Stimulated activated effector memory CD8-positive, alpha-beta T cell treated with anti-CD3 and anti-CD28 coated beads, Interleukin-12 subunit alpha, Interleukin-12 subunit beta, amount 100 ng/mL, for 72 hours (primary cell): ENCODE data around the gene C2orf72.
A peak's percentile ranks its signal among the peaks of the same experiment; 100 is the strongest.

Source experiments
- ATAC-seq: fragments of 150-1000 bp; cut with Tn5 transposase; 2 replicates; pipeline ENCODE4 v1.10.0; 2021
- DNase-seq, 2 donors: peaks; one replicate each; pipeline ENCODE4 v3.0.0; 2021 to 2022; ENCODE audit warnings: low spot score in 2 of 2
- H3K27ac Mint-ChIP-seq: one replicate; pipeline ENCODE4 v1.8.0; 2022; ENCODE audit warnings: mild to moderate bottlenecking, mixed read lengths
- H3K36me3 Mint-ChIP-seq: one replicate; pipeline ENCODE4 v1.8.0; 2022; ENCODE audit warnings: mild to moderate bottlenecking, mixed read lengths
- H3K4me1 Mint-ChIP-seq: one replicate; pipeline ENCODE4 v1.8.0; 2022; ENCODE audit warnings: mixed read lengths
- H3K4me3 Mint-ChIP-seq: one replicate; pipeline ENCODE4 v1.8.0; 2022; ENCODE audit warnings: mild to moderate bottlenecking, mixed read lengths
- H3K9me3 Mint-ChIP-seq: one replicate; pipeline ENCODE4 v1.8.0; 2022; ENCODE audit warnings: mixed read lengths

Gene C2orf72

DNA sequence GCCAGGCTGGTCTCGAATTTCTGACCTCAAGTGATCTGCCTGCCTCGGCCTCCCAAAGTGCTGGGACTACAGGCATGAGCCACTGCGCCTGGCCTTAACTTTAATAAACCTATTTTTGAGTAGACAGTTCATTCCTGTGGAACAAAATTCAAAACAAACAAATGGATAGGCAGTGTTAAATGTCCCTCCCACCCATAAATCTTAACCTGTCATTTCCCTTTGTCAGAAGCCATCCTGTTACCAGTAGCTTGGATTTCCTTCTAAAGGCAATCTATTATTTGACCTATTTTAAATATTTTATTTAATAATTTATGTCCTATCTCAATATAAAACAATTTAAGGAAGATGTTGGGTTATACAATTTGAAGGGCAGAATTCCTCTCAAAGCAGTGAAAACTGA, 6.6 kb upstream of the C2orf72 start:
- no peak overlapping the region for H3K27ac Mint-ChIP-seq
- no peak for DNase-seq
- H3K4me1 Mint-ChIP-seq: no peaks in the 10 kb centered on the region
- H3K9me3 Mint-ChIP-seq: no peaks in the 10 kb centered on the region
- no peak overlapping the region for H3K4me3 Mint-ChIP-seq
- ATAC-seq: no peak
- H3K36me3 Mint-ChIP-seq: no peaks in the 10 kb centered on the region

DNA sequence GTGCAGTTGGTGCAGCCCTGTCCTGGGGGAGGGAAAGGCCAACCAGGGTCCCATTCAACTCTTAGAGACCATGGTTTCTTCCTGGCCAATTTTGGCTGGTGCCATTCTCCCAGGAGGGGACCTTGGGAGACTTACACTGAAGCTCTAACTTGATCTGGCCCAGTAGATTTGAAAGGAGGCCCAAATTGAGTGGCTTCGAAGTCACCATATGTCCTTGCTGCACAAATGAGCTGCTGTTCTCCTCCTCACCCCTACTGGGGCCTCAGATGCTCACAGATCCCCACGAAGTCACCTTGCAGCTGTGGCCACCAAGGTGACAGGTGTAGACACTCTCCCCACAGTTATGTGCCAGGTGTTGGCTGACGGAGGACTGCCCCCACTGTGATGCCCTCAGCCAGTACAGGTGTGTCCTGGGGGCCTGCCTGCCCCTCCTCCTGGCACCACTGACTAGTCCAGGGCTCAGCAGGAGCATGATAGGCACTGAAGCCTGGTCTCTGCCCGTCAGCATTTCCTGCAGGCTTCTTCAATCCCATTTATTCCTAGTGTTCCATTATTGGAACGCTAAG, 4.7 kb upstream of the C2orf72 start:
- Mint-ChIP-seq H3K4me1 (no peaks in the 10 kb centered on the region), H3K36me3 (no peaks in the 10 kb centered on the region), H3K4me3 (no peak overlapping the region), H3K27ac (no peak overlapping the region), H3K9me3 (no peaks in the 10 kb centered on the region)
- no peak for DNase-seq
- ATAC-seq: no peak

DNA sequence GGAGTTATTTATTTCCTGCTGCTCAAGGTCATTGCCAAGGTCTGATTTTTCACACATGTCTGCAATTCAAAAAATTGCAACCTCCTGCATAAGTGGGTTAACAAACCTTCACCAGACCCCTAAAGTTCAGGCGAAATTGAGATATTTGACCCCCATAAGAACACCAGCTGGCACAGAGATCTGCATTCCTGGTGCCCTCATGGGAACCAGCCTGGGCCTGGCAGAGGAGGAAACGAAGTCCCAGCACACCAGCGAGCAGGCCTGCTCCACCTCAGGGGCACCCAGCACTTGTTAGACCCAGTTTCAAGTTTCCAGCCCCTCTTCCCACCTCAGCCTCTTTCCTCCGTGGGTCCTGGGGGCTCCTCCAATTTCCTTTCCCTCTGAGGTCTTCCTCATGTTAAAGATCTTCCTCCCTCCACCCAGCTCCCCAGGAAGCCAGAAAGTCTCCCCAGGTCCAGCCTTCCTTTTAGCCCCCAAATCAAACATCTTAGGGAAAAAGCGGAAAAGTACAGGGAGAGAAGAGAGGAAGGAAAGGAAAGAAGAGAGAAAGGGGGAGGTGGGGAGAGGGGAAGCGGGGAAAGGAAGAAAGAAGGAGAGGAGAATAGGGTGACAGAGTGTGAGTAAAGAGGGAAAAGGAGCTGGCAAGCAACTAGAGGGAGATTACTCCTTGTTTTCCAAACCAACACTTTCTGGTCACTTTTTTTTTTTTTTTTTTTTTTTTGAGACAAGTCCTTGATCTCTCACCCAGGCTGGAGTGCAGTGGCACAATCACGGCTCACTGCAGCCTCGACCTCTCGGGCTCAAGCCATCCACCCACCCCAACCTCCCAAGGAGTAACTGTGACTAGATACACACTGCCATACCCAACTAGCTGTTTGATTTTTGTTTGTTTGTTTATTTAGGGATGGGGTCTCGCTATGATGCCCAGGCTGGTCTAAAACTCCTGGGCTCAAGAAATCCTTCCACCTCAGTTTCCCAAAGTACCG, 3.9 kb upstream of the C2orf72 start:
- no peak for DNase-seq
- Mint-ChIP-seq H3K27ac (no peak overlapping the region), H3K9me3 (no peaks in the 10 kb centered on the region), H3K4me1 (peaks cover 5% of the 10 kb centered on the region), H3K4me3 (no peak overlapping the region), H3K36me3 (no peaks in the 10 kb centered on the region)
- no peak for ATAC-seq

- H3K4me1 Mint-ChIP-seq: peaks cover 9% of the 10 kb centered on the region
- no peak overlapping the region for H3K27ac Mint-ChIP-seq
- no peaks in the 10 kb centered on the region for H3K9me3 Mint-ChIP-seq
- H3K36me3 Mint-ChIP-seq: no peaks in the 10 kb centered on the region
- no peak overlapping the region for H3K4me3 Mint-ChIP-seq
- DNase-seq (no peak), ATAC-seq (no peak)
Measured at GRCh38 chr2:231034291-231034882, 2.9 kb upstream of the C2orf72 start.

- no peak overlapping the region for H3K27ac Mint-ChIP-seq
- peaks cover 9% of the 10 kb centered on the region for H3K4me1 Mint-ChIP-seq
Measured at GRCh38 chr2:231036131-231036530, 1.2 kb upstream of the C2orf72 start.

GRCh38 chr2:231036578-231037106, 681 bp upstream of the C2orf72 start:
- no peak overlapping the region for H3K27ac Mint-ChIP-seq

More at GRCh38 chr2:231036131-231036530, 1.2 kb upstream of the C2orf72 start:
- Mint-ChIP-seq H3K4me3 (no peak overlapping the region), H3K9me3 (no peaks in the 10 kb centered on the region), H3K36me3 (no peaks in the 10 kb centered on the region)
- DNase-seq (no peak), ATAC-seq (no peak)

DNA sequence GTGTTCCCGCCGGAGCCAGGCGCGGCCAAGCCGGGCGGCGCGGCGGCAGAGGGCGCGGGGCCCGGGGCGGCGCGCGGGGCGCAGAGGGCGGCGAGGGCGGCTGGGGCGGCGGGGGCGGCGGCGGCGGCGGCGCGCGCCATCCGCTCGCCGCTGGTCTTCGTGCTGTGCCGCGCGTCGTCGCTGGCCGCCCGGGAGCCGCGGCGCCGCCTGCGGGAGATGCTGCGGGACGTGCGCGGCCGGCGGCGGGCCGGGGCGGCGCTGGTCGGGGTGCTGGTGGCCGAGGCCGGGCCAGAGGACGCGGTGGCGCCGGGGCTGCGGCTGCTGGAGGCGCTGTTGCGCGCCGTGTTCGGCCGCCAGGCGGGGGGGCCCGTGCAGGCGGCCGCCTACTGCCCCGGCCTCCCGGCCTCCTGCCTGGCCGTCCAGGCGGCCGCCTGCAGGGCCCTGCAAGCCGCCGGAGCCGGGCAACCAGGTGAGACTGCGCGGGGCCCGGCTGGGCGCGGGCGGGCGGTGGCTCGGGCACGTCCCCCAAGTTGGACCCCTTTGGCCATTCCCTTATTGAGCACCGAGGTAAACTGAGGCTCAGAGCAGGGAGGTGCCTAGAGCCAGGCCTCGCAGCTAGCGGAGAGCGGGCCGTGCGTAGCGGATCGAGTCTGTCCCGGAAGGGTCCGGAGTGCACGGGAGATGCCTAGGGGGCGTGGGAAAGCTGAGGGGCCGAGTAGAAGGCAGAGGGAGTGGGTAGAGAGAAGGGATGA, 584 bp downstream of the C2orf72 start:
- ATAC-seq: peak; percentile 46
- Mint-ChIP-seq H3K27ac (no peak overlapping the region), H3K4me3 (peak overlapping the region; percentile 57)

More at GRCh38 chr2:231036578-231037106, 681 bp upstream of the C2orf72 start:
- no peak for ATAC-seq
- no peak for DNase-seq
- Mint-ChIP-seq H3K4me1 (peaks cover 9% of the 10 kb centered on the region), H3K9me3 (no peaks in the 10 kb centered on the region), H3K36me3 (no peaks in the 10 kb centered on the region), H3K4me3 (no peak overlapping the region)

DNA sequence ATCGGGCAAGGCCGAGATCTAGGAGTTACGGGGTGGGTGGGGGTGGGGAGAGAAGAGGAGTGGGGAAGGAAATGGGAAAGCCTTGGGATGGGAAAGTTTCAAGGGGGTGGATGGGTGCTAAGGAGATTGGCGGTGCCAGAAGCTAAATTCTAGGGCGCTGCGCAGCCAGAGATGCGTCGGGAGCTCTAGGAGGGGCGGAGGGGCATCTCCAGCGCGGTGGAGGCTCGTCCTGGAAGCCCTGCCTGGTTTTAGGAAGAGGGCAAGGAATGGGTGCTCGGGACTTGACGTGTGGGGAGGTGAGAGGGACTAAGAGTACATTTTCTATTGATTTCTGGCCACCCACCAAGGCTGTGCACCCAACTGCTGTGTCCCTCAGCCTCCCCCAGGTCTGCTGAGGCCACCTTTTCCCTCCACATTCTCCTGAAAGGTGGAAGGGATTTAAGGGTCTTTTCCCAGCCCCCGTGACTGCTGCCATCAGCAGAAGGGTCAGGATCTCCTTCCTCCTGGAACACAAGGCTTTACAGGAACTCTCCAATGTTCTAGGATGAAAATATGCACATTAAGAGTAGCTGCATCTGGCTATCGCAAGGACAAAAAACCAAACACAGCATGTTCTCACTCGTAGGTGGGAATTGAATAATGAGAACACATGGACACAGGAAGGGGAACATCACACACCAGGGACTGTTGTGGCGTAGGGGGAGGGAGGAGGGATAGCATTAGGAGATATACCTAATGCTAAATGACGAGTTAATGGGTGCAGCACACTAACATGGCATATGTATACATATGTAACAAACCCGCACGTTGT, 1.4 kb downstream of the C2orf72 start:
- peak overlapping the region; percentile 57 for H3K4me3 Mint-ChIP-seq
- H3K4me1 Mint-ChIP-seq: peaks cover 9% of the 10 kb centered on the region
- ATAC-seq (no peak), DNase-seq (no peak)
- H3K9me3 Mint-ChIP-seq: no peaks in the 10 kb centered on the region
- H3K27ac Mint-ChIP-seq: no peak overlapping the region
- H3K36me3 Mint-ChIP-seq: no peaks in the 10 kb centered on the region

More for the DNA sequence above, 584 bp downstream of the C2orf72 start:
- H3K9me3 Mint-ChIP-seq: no peaks in the 10 kb centered on the region
- no peak for DNase-seq
- no peaks in the 10 kb centered on the region for H3K36me3 Mint-ChIP-seq
- peaks cover 9% of the 10 kb centered on the region for H3K4me1 Mint-ChIP-seq

DNA sequence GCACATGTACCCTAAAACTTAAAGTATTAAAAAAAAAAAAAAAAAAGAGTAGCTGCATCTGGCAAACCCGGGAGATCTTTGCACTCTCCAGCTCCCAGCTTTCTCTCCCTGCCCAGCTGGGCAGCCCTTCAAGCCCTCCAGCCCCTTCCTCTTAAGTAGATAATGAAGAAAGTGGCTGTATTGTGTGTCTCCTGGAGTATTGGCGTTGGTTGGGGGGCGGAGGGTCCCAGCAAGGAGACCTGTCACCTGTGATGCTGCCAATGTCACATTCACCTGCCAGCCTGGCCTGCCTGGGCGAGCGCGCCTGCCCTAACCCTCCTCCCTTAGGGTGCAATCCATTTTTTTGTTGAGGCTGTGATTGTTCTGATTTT, 2.0 kb downstream of the C2orf72 start:
- ATAC-seq: no peak
- Mint-ChIP-seq H3K4me1 (peaks cover 9% of the 10 kb centered on the region), H3K27ac (no peak overlapping the region), H3K9me3 (no peaks in the 10 kb centered on the region), H3K36me3 (no peaks in the 10 kb centered on the region), H3K4me3 (no peak overlapping the region)
- no peak for DNase-seq

- Mint-ChIP-seq H3K9me3 (no peaks in the 10 kb centered on the region), H3K27ac (no peak overlapping the region), H3K4me3 (no peak overlapping the region), H3K36me3 (no peaks in the 10 kb centered on the region), H3K4me1 (peaks cover 9% of the 10 kb centered on the region)
- ATAC-seq (no peak), DNase-seq (no peak)
Measured at GRCh38 chr2:231039821-231040364, 2.6 kb downstream of the C2orf72 start.

GRCh38 chr2:231041061-231041689, 3.9 kb downstream of the C2orf72 start:
- no peaks in the 10 kb centered on the region for H3K36me3 Mint-ChIP-seq
- DNase-seq (no peak), ATAC-seq (no peak)
- peaks cover 9% of the 10 kb centered on the region for H3K4me1 Mint-ChIP-seq
- H3K27ac Mint-ChIP-seq: no peak overlapping the region
- H3K4me3 Mint-ChIP-seq: no peak overlapping the region
- no peaks in the 10 kb centered on the region for H3K9me3 Mint-ChIP-seq

- Mint-ChIP-seq H3K27ac (no peak overlapping the region), H3K9me3 (no peaks in the 10 kb centered on the region), H3K36me3 (no peaks in the 10 kb centered on the region), H3K4me1 (peaks cover under 1% of the 10 kb centered on the region), H3K4me3 (no peak overlapping the region)
- ATAC-seq (no peak), DNase-seq (no peak)
Measured at GRCh38 chr2:231043796-231044195, 6.5 kb downstream of the C2orf72 start.

GRCh38 chr2:231046916-231047273, 9.6 kb downstream of the C2orf72 start:
- H3K36me3 Mint-ChIP-seq: no peaks in the 10 kb centered on the region
- ATAC-seq (no peak), DNase-seq (no peak)
- no peak overlapping the region for H3K4me3 Mint-ChIP-seq
- H3K4me1 Mint-ChIP-seq: no peaks in the 10 kb centered on the region
- no peak overlapping the region for H3K27ac Mint-ChIP-seq
- H3K9me3 Mint-ChIP-seq: no peaks in the 10 kb centered on the region
